Coronary artery (tissue), 2 donors: Measurements from ENCODE around the gene PIEZO2.
"Not testable (repeated sequence)": the region's sequence is repeated elsewhere in the genome, so short reads cannot be mapped to it uniquely, and the experiment has no call there.

ENCODE experiments used
- DNase-seq: peaks from one replicate; pipeline ENCODE4 v3.0.0-alpha.2; 2017; ENCODE audit warnings: low spot score
- H3K27ac ChIP-seq, 2 donors: fragments of 200-600 bp; sonication (generic); one replicate each; pipeline ENCODE4 v1.5.1; 2016 to 2019
- H3K4me3 ChIP-seq: fragments of 200-600 bp; sonication (generic); 2 replicates; pipeline ENCODE4 v1.5.1; 2016; ENCODE audit warnings: mild to moderate bottlenecking, moderate library complexity

The PIEZO2 gene

GRCh38 chr18:10622982-10623381 is 526.4 kb downstream of the PIEZO2 start:
- not testable (repeated sequence) for H3K27ac ChIP-seq, H3K4me3 ChIP-seq, DNase-seq

DNA sequence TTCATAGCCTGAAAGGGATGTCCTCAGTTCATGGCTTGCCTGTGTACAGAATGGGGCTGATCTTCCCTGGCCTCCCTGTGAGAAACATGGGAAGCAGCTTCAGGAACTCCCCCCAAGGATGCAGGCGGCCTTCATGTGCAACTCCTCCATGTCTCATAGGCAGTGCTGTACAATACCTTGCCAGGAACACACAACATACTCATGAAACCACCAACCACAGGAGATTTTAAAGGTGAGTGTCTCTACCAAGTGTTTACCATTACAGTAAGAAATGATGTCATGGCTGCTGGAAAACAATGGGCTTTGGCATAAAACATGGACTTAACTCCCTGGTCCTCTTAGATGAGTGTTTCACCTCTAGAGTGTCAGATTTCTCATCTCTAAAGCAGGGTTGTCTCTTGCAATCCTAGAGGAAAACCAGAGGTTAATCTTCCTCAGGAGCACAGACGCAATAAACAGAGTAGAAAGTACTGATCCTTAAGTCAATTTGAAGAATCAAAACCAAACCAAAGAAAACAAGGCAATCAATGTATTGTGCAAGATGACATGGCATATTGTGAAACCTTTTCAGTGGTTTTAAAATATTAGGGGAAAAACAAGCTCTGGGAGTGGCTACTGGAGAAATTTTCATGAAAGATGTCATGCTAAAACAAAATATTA is 528.6 kb downstream of the PIEZO2 start:
- not testable (repeated sequence) for DNase-seq, H3K4me3 ChIP-seq
- H3K27ac ChIP-seq: peak overlapping the region in 1 of 2 donors; percentile 4
